Neural progenitor cell (in vitro differentiated cells): ENCODE data around the gene REPS1.

Source experiments
- EZH2 ChIP-seq: fragments of 200-600 bp; sonication (generic); IDR thresholded peaks from 2 replicates; pipeline ENCODE4 v1.6.1; 2017; ENCODE audit warnings: antibody characterized with exemption, mild to moderate bottlenecking, moderate library complexity
- EZH2phosphoT487 ChIP-seq: fragments of 200-600 bp; sonication (generic); IDR thresholded peaks from 2 replicates; pipeline ENCODE4 v1.6.1; 2017; ENCODE audit warnings: antibody characterized with exemption
- TF ChIP-seq, protein P1 (sequence below): fragments of 200-600 bp; sonication (generic); IDR thresholded peaks from 2 replicates; pipeline ENCODE4 v1.5.1; 2017; ENCODE audit warnings: antibody characterized with exemption, mild to moderate bottlenecking

DNA sequence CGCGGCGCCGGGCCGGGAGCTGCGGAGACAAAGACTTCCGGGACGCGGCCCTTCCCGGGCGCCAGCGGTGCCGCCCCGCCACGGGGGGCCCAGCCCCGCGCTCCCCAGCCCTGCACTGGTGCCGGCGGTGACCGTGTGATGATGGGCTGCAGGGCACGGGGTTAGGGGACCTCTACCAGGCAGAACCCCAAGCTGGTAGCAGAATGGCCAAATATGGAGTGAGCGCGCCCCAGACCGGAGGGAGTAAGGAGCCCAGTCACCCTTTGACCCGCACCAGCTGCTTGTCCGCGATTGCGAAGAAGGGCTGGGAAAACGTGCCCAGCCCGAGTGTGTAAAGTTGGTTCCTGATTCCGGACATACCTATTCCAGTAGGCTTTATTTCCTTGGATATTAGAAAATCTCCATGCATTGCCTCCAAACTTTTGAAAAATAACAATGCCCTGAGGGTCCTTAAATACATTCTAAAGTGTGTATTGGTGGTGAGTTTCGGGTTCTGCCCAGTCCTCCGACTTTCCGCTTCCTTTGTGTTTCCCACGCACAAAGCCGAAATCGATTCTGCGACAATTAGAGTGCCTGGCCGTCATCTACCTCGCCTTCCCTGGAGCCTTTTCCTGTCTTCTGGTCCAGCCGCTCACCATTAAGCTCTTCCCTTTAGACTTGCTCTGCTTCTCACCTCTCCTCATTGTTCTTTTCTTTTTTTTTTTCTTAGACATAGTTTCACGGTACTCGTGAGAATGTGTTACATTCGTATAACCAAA is 41.6 kb upstream of the REPS1 start:
- TF ChIP-seq, protein P1, sequence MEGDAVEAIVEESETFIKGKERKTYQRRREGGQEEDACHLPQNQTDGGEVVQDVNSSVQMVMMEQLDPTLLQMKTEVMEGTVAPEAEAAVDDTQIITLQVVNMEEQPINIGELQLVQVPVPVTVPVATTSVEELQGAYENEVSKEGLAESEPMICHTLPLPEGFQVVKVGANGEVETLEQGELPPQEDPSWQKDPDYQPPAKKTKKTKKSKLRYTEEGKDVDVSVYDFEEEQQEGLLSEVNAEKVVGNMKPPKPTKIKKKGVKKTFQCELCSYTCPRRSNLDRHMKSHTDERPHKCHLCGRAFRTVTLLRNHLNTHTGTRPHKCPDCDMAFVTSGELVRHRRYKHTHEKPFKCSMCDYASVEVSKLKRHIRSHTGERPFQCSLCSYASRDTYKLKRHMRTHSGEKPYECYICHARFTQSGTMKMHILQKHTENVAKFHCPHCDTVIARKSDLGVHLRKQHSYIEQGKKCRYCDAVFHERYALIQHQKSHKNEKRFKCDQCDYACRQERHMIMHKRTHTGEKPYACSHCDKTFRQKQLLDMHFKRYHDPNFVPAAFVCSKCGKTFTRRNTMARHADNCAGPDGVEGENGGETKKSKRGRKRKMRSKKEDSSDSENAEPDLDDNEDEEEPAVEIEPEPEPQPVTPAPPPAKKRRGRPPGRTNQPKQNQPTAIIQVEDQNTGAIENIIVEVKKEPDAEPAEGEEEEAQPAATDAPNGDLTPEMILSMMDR, result no peak
- TF ChIP-seq EZH2 (no peak), EZH2phosphoT487 (no peak)
